H9 (cell line): Measurements from ENCODE around the gene SNX30. TPM values are rescaled to one million over a fixed set of nuclear protein-coding genes. Genes with fewer than 3 reads are reported as not detected.

Source experiments
- DNase-seq: peaks from one replicate; pipeline ENCODE4 v3.0.0-alpha.2; 2017
- H2AFZ ChIP-seq: one replicate; pipeline ENCODE4 v1.6.1; 2013; ENCODE audit warnings: mild to moderate bottlenecking, low read length, control low read depth, moderate library complexity
- H2AK5ac ChIP-seq: 2 replicates; pipeline ENCODE4 v1.6.1; 2013; ENCODE audit warnings: low read length, control low read depth, mixed read lengths; ENCODE audit not compliant: insufficient read length
- H2BK120ac ChIP-seq: one replicate; pipeline ENCODE4 v1.6.1; 2013; ENCODE audit warnings: low read depth, mild to moderate bottlenecking, low read length, control low read depth, inconsistent platforms; ENCODE audit not compliant: poor library complexity, severe bottlenecking
- H2BK12ac ChIP-seq: 2 replicates; pipeline ENCODE4 v1.6.1; 2013; ENCODE audit warnings: low read length, control low read depth, mixed read lengths, low read depth; ENCODE audit not compliant: insufficient read length
- H2BK15ac ChIP-seq: 2 replicates; pipeline ENCODE4 v1.6.1; 2013; ENCODE audit warnings: low read depth, low read length, control low read depth
- H2BK20ac ChIP-seq: one replicate; pipeline ENCODE4 v1.6.1; 2013; ENCODE audit warnings: low read depth, mild to moderate bottlenecking, low read length, control low read depth, inconsistent platforms; ENCODE audit not compliant: poor library complexity, severe bottlenecking
- H2BK5ac ChIP-seq: 2 replicates; pipeline ENCODE4 v1.6.1; 2013; ENCODE audit warnings: low read length, control low read depth, mixed read lengths; ENCODE audit not compliant: insufficient read length
- H3K14ac ChIP-seq: 2 replicates; pipeline ENCODE4 v1.6.1; 2013; ENCODE audit warnings: low read length, control low read depth; ENCODE audit not compliant: insufficient read depth
- H3K18ac ChIP-seq: 2 replicates; pipeline ENCODE4 v1.6.1; 2013; ENCODE audit warnings: low read depth, mild to moderate bottlenecking, mixed read lengths, low read length, control low read depth; ENCODE audit not compliant: insufficient read length
- H3K23ac ChIP-seq: 2 replicates; pipeline ENCODE4 v1.6.1; 2013; ENCODE audit warnings: low read length, control low read depth, mixed read lengths, low read depth; ENCODE audit not compliant: insufficient read length
- H3K23me2 ChIP-seq: 2 replicates; pipeline ENCODE4 v1.6.1; 2013; ENCODE audit warnings: low read depth, mild to moderate bottlenecking, mixed read lengths, low read length, control low read depth; ENCODE audit not compliant: insufficient read length, poor library complexity, severe bottlenecking
- H3K27ac ChIP-seq: 2 replicates; pipeline ENCODE4 v1.5.1; 2013; ENCODE audit warnings: low read length, control low read depth, mixed read lengths, low read depth; ENCODE audit not compliant: insufficient read length
- H3K27me3 ChIP-seq: 2 replicates; pipeline ENCODE4 v1.6.1; 2013; ENCODE audit warnings: low read length, control low read depth, inconsistent platforms; ENCODE audit not compliant: insufficient read depth
- H3K4ac ChIP-seq: 2 replicates; pipeline ENCODE4 v1.6.1; 2013; ENCODE audit warnings: low read depth, mild to moderate bottlenecking, control low read depth, inconsistent platforms, low read length, moderate library complexity
- H3K4me1 ChIP-seq: 2 replicates; pipeline ENCODE4 v1.6.1; 2013; ENCODE audit warnings: low read length, control low read depth, inconsistent platforms; ENCODE audit not compliant: insufficient read depth
- H3K4me2 ChIP-seq: 2 replicates; pipeline ENCODE4 v1.6.1; 2013; ENCODE audit warnings: low read length, control low read depth, mixed read lengths; ENCODE audit not compliant: insufficient read length, insufficient read depth
- H3K56ac ChIP-seq: 2 replicates; pipeline ENCODE4 v1.6.1; 2013; ENCODE audit warnings: low read depth, mild to moderate bottlenecking, mixed read lengths, low read length, control low read depth; ENCODE audit not compliant: insufficient read length
- H3K79me1 ChIP-seq: 2 replicates; pipeline ENCODE4 v1.6.1; 2013; ENCODE audit warnings: low read depth, mild to moderate bottlenecking, moderate library complexity, low read length, control low read depth, inconsistent platforms; ENCODE audit not compliant: insufficient read depth, poor library complexity, severe bottlenecking
- H3K79me2 ChIP-seq: 2 replicates; pipeline ENCODE4 v1.6.1; 2013; ENCODE audit warnings: low read length, control low read depth, inconsistent platforms; ENCODE audit not compliant: insufficient read depth
- H3K9ac ChIP-seq: 2 replicates; pipeline ENCODE4 v1.6.1; 2013; ENCODE audit warnings: low read length, control low read depth, mixed read lengths; ENCODE audit not compliant: insufficient read length; ENCODE audit errors: extremely low read depth
- H3K9me3 ChIP-seq: one replicate; pipeline ENCODE4 v1.6.1; 2013; ENCODE audit warnings: low read depth, low read length, inconsistent platforms; ENCODE audit not compliant: control insufficient read depth
- H3T11ph ChIP-seq: one replicate; pipeline ENCODE4 v1.6.1; 2013; ENCODE audit warnings: mild to moderate bottlenecking, low read length, control low read depth, inconsistent platforms
- H4K20me1 ChIP-seq: one replicate; pipeline ENCODE4 v1.6.1; 2013; ENCODE audit not compliant: control insufficient read depth, insufficient read length, insufficient read depth
- H4K5ac ChIP-seq: 2 replicates; pipeline ENCODE4 v1.6.1; 2013; ENCODE audit warnings: low read depth, mild to moderate bottlenecking, mixed read lengths, low read length, control low read depth; ENCODE audit not compliant: insufficient read length
- H4K8ac ChIP-seq: replicated peaks from 2 replicates; pipeline ENCODE4 v1.6.1; 2013; ENCODE audit warnings: low read length, control low read depth, mixed read lengths, low read depth; ENCODE audit not compliant: insufficient read length
- H4K91ac ChIP-seq: 2 replicates; pipeline ENCODE4 v1.6.1; 2013; ENCODE audit warnings: low read depth, mild to moderate bottlenecking, moderate library complexity, mixed read lengths, low read length, control low read depth; ENCODE audit not compliant: insufficient read length
- H3K27ac Mint-ChIP-seq, 3 experiments: 2 replicates in 2 of 3; 3 replicates in 1 of 3; pipeline ENCODE4 v1.8.0; 2020 to 2021; ENCODE audit warnings: mixed read lengths in 3 of 3, mild to moderate bottlenecking in 1 of 3, moderate library complexity in 1 of 3
- H3K27me3 Mint-ChIP-seq: 2 replicates; pipeline ENCODE4 v1.8.0; 2021; ENCODE audit warnings: low read depth, mild to moderate bottlenecking, moderate library complexity, mixed read lengths
- H3K36me3 Mint-ChIP-seq, 3 experiments: 2 replicates in 2 of 3; 3 replicates in 1 of 3; pipeline ENCODE4 v1.8.0; 2020 to 2021; ENCODE audit warnings: low read depth in 3 of 3, mixed read lengths in 3 of 3; ENCODE audit not compliant: insufficient read depth in 1 of 3
- H3K4me1 Mint-ChIP-seq, 2 experiments: 2 replicates each; pipeline ENCODE4 v1.8.0; 2020; ENCODE audit warnings: mixed read lengths in 2 of 2
- H3K4me3 Mint-ChIP-seq, 2 experiments: 2 replicates in 1 of 2; 3 replicates in 1 of 2; pipeline ENCODE4 v1.8.0; 2020 to 2021; ENCODE audit warnings: mild to moderate bottlenecking in 2 of 2, mixed read lengths in 2 of 2, moderate library complexity in 1 of 2
- H3K9me3 Mint-ChIP-seq, 2 experiments: 2 replicates in 1 of 2; 3 replicates in 1 of 2; pipeline ENCODE4 v1.8.0; 2020; ENCODE audit warnings: mild to moderate bottlenecking in 2 of 2, mixed read lengths in 2 of 2, moderate library complexity in 1 of 2
- WGBS: extraction: QIAGEN DNeasy Blood & Tissue Kit; methylation state at CpG from one replicate; pipeline ENCODE4 v1.1.7; 2013; ENCODE audit warnings: missing lambda C conversion rate, low lambda C conversion rate, mixed read lengths; ENCODE audit not compliant: insufficient read length; ENCODE audit errors: extremely low coverage; 5-methylcytosine and 5-hydroxymethylcytosine counted together
- total RNA-seq: library from RNA; stranded (reverse); gene quantifications from 2 replicates; pipeline ENCODE4 v1.2.1, GENCODE V29; 2021
- TF ChIP-seq, protein P1 (sequence below): fragments of 200-600 bp; sonication (generic); conservative IDR thresholded peaks from 3 replicates; pipeline ENCODE4 v1.8.0; 2021; ENCODE audit warnings: antibody characterized with exemption, mild to moderate bottlenecking

Gene SNX30
- total RNA-seq, 1 experiment from 2014 or later, result 10.3 TPM

DNA sequence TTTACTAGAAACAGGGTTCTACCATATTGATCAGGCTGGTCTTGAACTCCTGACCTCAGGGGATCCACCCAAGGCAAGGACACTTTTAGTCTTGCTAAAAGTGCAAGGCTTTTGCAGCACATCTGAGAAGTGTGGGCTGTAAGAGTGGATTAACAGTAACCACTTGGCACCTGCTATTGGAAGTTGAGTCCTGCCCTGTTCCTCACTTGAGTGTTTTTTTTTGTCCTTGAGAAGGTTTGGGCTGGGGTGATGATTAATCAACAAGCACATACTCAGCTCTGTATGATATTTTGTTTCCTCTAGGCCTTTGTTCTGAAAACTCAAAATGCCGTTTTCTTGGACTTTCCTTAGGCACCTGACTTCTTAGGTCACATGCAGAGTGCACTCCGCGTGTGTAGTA lies 37.4 kb downstream of the SNX30 start:
- Histone ChIP-seq H4K91ac (no peak overlapping the region), H2BK20ac (no peak overlapping the region), H3K23me2 (no peaks in the 10 kb centered on the region), H4K8ac (no peak overlapping the region), H3K27ac (no peak overlapping the region), H3T11ph (no peak overlapping the region), H3K27me3 (no peaks in the 10 kb centered on the region), H3K4me2 (no peak overlapping the region), H4K5ac (no peak overlapping the region), H3K4ac (no peak overlapping the region), H3K56ac (no peak overlapping the region), H3K79me1 (no peaks in the 10 kb centered on the region), H2BK12ac (no peak overlapping the region), H2BK15ac (no peak overlapping the region), H2BK5ac (no peak overlapping the region), H2BK120ac (no peak overlapping the region), H3K18ac (no peak overlapping the region), H3K4me1 (peaks cover 3% of the 10 kb centered on the region; the same call in 1 of the 2 replicates), H3K9ac (no peak overlapping the region), H3K79me2 (no peaks in the 10 kb centered on the region), H2AFZ (no peak overlapping the region), H3K14ac (no peak overlapping the region), H3K23ac (no peak overlapping the region), H3K9me3 (no peaks in the 10 kb centered on the region), H4K20me1 (no peaks in the 10 kb centered on the region), H2AK5ac (no peak overlapping the region)
- Mint-ChIP-seq H3K27ac (no peak overlapping the region), H3K27me3 (no peaks in the 10 kb centered on the region), H3K9me3 (no peaks in the 10 kb centered on the region), H3K36me3 (no peaks in the 10 kb centered on the region), H3K4me1 (peaks cover 10 to 12% of the 10 kb centered on the region in 2 experiments; a peak in 3 of 4 replicates), H3K4me3 (no peak overlapping the region)
- no peak for DNase-seq
- TF ChIP-seq, protein P1, sequence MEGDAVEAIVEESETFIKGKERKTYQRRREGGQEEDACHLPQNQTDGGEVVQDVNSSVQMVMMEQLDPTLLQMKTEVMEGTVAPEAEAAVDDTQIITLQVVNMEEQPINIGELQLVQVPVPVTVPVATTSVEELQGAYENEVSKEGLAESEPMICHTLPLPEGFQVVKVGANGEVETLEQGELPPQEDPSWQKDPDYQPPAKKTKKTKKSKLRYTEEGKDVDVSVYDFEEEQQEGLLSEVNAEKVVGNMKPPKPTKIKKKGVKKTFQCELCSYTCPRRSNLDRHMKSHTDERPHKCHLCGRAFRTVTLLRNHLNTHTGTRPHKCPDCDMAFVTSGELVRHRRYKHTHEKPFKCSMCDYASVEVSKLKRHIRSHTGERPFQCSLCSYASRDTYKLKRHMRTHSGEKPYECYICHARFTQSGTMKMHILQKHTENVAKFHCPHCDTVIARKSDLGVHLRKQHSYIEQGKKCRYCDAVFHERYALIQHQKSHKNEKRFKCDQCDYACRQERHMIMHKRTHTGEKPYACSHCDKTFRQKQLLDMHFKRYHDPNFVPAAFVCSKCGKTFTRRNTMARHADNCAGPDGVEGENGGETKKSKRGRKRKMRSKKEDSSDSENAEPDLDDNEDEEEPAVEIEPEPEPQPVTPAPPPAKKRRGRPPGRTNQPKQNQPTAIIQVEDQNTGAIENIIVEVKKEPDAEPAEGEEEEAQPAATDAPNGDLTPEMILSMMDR, result no peak
- no CpG with 5 or more reads among the region's 3 CpGs for WGBS
